ENCODE results near the gene SNTA1. TPM values are rescaled to one million over a fixed set of nuclear protein-coding genes. Genes with fewer than 3 reads are reported as not detected.

SNTA1 gene
- total RNA-seq, 1 experiment from 2014 or later, result 15.4 TPM

DNA sequence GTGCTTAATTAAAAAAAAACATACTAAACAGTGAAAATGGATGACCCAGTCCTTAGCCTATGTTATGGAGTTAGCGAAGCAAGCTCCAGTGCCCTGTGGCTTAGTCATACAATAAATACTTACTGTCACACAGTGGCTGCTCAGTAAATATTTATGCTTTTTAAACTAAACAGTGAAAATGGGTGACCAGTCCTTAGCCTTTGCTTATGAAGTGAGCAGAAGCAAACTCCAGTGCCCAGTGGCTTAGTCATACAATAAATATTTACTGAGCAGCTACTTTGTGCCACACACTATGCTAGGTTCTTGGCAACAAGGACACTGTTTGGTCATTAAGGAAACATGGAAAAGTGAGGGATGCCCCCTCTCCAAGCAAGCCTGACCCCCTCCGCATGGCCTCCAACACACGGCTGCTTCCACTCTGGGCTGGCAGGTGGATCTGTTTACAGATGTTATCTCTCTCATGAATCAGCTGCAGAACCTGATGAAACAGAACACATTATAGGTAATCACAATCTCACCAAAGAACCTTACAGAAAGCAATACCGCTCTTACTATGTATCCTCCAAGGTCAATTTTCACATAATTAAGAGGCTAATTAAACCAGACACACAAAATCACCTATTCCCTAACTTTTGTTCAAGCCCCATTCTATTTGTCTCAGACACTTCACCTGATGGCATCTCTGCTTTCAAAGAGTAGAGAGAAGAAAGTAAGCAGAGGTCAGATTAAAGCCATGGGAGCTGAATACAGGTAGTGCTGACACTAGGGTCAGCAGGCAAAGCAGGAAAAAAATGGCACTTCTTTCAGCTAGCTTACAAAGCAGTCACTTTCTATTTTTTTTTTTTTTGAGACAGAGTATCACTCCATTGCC is 69.6 kb downstream of the SNTA1 start:
- no TSS peak for BruUV-seq (replicated peaks)
- H3K4me1 Mint-ChIP-seq (ENCODE audit: low read depth, unreplicated experiment), result peaks cover 20% of the 10 kb centered on the region
- peaks cover 83% of the 10 kb centered on the region for H3K36me3 Mint-ChIP-seq (ENCODE audit: insufficient read depth, unreplicated experiment)
- POLR2A ChIA-PET, result no interaction called here
- Histone ChIP-seq H3K27me3 (replicated peaks; ENCODE audit: control insufficient read depth, insufficient read depth, low read length) (no peaks in the 10 kb centered on the region), H3K36me3 (ENCODE audit: control insufficient read depth, insufficient read depth, low read length) (peaks cover 17% of the 10 kb centered on the region), H3K4me3 (ENCODE audit: low read depth, low read length) (no peak overlapping the region), H3K9me3 (no peaks in the 10 kb centered on the region), H3K4me1 (peaks cover 11% of the 10 kb centered on the region)
- peak overlapping the region; percentile 24 for H3K27ac Mint-ChIP-seq (ENCODE audit: unreplicated experiment)
- H3K27me3 Mint-ChIP-seq (ENCODE audit: insufficient read depth, unreplicated experiment), result no peaks in the 10 kb centered on the region
- H3K4me3 Mint-ChIP-seq (ENCODE audit: unreplicated experiment), result no peak overlapping the region
- intact Hi-C loops (cut with micrococcal nuclease; ENCODE audit: unreplicated experiment), result loop anchor here (5.0 kb wide), 1 partner anchor 37 kb away; no protein-coding TSS in a partner anchor
- no peak for TF ChIP-seq CTCF (IDR thresholded peaks at IDR 0.05; ENCODE audit: insufficient read depth in 1 of 2, low read depth in 1 of 2, low read length in 1 of 2, severe bottlenecking in 1 of 2, unreplicated experiment in 1 of 2)
- H3K9me3 Mint-ChIP-seq (ENCODE audit: unreplicated experiment), result no peaks in the 10 kb centered on the region
- CTCF ChIA-PET, result no interaction called here
- DNase-seq, result peak; percentile 65 to 72

DNA sequence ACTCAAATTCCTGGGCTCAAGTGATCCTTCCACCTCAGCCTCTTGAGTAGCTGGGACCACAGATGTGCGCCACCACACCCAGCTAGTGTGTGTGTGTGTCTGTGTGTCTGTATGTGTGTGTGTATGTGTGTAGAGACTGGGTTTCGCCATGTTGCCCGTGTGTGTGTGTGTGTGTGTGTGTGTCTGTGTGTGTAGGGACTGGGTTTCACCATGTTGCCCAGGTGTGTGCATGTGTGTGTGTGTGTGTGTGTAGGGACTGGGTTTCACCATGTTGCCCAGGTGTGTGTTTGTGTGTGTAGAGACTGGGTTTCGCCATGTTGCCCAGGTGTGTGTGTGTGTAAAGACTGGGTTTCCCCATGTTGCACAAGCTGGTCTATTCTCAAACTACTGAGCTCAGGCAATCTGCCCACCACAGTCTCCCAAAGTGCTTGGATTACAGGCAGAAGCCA is 70.5 kb downstream of the SNTA1 start:
- Mint-ChIP-seq H3K27ac (ENCODE audit: unreplicated experiment) (peak overlapping the region; percentile 3), H3K27me3 (ENCODE audit: insufficient read depth, unreplicated experiment) (no peaks in the 10 kb centered on the region), H3K4me3 (ENCODE audit: unreplicated experiment) (no peak overlapping the region), H3K4me1 (ENCODE audit: low read depth, unreplicated experiment) (peaks cover 16% of the 10 kb centered on the region), H3K36me3 (ENCODE audit: insufficient read depth, unreplicated experiment) (peaks cover 82% of the 10 kb centered on the region), H3K9me3 (ENCODE audit: unreplicated experiment) (no peaks in the 10 kb centered on the region)
- DNase-seq, result peak in 1 of 2 experiments; percentile 22
- H3K4me1 ChIP-seq, result peaks cover 11% of the 10 kb centered on the region
- TF ChIP-seq CTCF (IDR thresholded peaks at IDR 0.05; ENCODE audit: insufficient read depth in 1 of 2, low read depth in 1 of 2, low read length in 1 of 2, severe bottlenecking in 1 of 2, unreplicated experiment in 1 of 2), result no peak
- intact Hi-C loops (cut with micrococcal nuclease; ENCODE audit: unreplicated experiment), result loop anchor here (5.0 kb wide), 1 partner anchor 36 kb away; no protein-coding TSS in a partner anchor
- CTCF ChIA-PET, result no interaction called here
- BruUV-seq (replicated peaks), result no TSS peak
- no peaks in the 10 kb centered on the region for H3K9me3 ChIP-seq
- H3K36me3 ChIP-seq (ENCODE audit: control insufficient read depth, insufficient read depth, low read length), result peaks cover 14% of the 10 kb centered on the region
- POLR2A ChIA-PET, result no interaction called here
- no peak overlapping the region for H3K4me3 ChIP-seq (ENCODE audit: low read depth, low read length)
- no peaks in the 10 kb centered on the region for H3K27me3 ChIP-seq (replicated peaks; ENCODE audit: control insufficient read depth, insufficient read depth, low read length)

- H3K27me3 Mint-ChIP-seq (ENCODE audit: insufficient read depth, unreplicated experiment), result no peaks in the 10 kb centered on the region
- intact Hi-C loops (cut with micrococcal nuclease; ENCODE audit: unreplicated experiment), result loop anchor here (5.0 kb wide), 1 partner anchor 33 kb away; no protein-coding TSS in a partner anchor
- peaks cover 16% of the 10 kb centered on the region for H3K4me1 Mint-ChIP-seq (ENCODE audit: low read depth, unreplicated experiment)
These were observed 73.3 kb downstream of the SNTA1 start for GRCh38 chr20:33370291-33370690.

More at GRCh38 chr20:33370291-33370690, 73.3 kb downstream of the SNTA1 start:
- ChIA-PET POLR2A (no interaction called here), CTCF (no interaction called here)
- DNase-seq, result peak in 1 of 2 experiments; percentile 31
- Histone ChIP-seq H3K4me1 (peaks cover 11% of the 10 kb centered on the region), H3K27me3 (replicated peaks; ENCODE audit: control insufficient read depth, insufficient read depth, low read length) (no peaks in the 10 kb centered on the region), H3K4me3 (ENCODE audit: low read depth, low read length) (no peak overlapping the region), H3K9me3 (no peaks in the 10 kb centered on the region), H3K36me3 (ENCODE audit: control insufficient read depth, insufficient read depth, low read length) (peaks cover 17% of the 10 kb centered on the region)
- TF ChIP-seq CTCF (IDR thresholded peaks at IDR 0.05; ENCODE audit: insufficient read depth in 1 of 2, low read depth in 1 of 2, low read length in 1 of 2, severe bottlenecking in 1 of 2, unreplicated experiment in 1 of 2), result no peak
- no TSS peak for BruUV-seq (replicated peaks)
- H3K36me3 Mint-ChIP-seq (ENCODE audit: insufficient read depth, unreplicated experiment), result peaks cover 91% of the 10 kb centered on the region
- H3K27ac Mint-ChIP-seq (ENCODE audit: unreplicated experiment), result no peak overlapping the region
- no peaks in the 10 kb centered on the region for H3K9me3 Mint-ChIP-seq (ENCODE audit: unreplicated experiment)
- H3K4me3 Mint-ChIP-seq (ENCODE audit: unreplicated experiment), result no peak overlapping the region
